GM12874 (cell line): ENCODE measurements around the gene APP.

Experiments used
- TF ChIP-seq, protein P1 (sequence below): IDR thresholded peaks from 2 replicates; pipeline ENCODE4 v1.5.1; 2011; ENCODE audit warnings: low read depth, mild to moderate bottlenecking, control low read depth, low read length, moderate library complexity; ENCODE audit not compliant: insufficient read depth

Gene APP

DNA sequence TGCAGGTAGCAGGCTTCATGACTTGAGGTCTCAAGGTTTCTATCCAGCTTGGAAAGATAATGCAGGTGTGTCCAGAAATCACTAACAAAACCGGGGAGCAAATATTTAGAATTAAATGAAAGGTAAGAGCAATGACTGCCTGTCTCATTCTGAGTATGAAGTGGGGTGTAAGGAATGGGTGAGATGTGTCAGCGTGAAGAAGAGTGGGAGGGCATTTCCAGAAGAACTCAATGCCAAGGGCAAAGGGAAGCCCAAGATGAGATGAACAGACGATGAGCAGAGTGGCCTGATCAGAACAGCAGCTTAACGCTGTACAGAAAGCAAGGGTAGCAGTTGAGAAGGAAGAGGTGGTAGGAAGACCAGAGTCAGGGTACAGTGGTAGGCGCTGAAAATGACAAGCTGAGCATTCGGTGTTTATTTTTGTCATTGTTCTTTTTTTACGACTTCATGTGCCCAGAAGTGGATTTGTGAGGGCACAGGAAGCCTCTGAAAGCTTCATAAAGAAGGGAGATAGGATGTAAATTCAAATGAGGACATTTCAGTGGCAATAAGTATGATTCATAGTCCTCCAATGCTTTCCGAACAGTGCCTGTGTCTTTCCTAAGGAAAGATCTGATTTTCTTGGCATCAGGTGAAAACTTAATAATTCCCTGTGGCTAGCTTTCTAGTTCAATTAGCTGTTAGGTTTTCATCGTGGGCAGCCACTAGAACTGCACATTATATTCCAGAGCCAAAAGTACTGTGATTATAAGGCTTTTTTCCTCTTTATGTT is 190.5 kb downstream of the APP start:
- TF ChIP-seq, protein P1, sequence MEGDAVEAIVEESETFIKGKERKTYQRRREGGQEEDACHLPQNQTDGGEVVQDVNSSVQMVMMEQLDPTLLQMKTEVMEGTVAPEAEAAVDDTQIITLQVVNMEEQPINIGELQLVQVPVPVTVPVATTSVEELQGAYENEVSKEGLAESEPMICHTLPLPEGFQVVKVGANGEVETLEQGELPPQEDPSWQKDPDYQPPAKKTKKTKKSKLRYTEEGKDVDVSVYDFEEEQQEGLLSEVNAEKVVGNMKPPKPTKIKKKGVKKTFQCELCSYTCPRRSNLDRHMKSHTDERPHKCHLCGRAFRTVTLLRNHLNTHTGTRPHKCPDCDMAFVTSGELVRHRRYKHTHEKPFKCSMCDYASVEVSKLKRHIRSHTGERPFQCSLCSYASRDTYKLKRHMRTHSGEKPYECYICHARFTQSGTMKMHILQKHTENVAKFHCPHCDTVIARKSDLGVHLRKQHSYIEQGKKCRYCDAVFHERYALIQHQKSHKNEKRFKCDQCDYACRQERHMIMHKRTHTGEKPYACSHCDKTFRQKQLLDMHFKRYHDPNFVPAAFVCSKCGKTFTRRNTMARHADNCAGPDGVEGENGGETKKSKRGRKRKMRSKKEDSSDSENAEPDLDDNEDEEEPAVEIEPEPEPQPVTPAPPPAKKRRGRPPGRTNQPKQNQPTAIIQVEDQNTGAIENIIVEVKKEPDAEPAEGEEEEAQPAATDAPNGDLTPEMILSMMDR, result no peak

DNA sequence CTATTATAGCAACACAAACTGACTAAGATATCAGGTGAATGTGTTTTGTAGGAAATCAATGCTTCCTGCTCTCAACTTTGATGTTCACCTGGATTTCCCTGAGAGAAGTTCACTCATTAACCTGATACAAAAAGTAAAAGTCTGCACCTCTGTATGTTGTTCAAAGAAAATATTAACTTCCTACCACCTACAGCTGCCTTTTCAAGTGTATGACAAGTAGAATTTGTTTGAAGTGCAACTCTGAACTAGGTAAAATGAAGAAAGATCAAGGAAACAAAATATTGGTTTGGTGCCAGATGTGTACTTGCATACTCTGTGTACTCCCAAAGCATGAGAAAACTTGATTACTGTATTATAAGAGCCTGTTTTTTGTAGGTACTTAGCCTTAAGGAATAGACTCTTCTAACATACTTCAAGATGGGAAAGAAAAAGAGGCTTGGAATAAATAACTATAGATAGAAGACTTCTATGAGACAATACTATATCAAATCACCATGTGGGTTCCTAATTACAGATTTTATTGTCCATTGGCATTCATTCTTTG is 193.4 kb downstream of the APP start:
- TF ChIP-seq, protein P1, result no peak

DNA sequence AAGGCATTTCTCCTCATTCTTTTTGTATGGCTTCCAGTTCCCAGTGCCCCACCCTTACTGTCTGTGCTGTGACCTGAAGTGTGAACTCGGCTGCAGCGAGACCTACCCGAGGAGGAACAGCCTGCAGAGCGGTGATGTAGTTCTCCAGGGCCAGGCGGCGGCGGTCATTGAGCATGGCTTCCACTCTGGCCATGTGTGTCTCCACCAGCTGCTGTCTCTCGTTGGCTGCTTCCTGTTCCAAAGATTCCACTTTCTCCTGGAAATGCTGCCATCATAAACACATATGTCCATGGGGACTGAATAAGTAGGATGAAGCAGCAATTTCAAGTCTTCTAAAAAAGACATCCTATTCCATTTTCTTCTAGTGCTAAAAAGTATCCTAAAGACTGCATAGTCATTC is 195.6 kb downstream of the APP start:
- TF ChIP-seq, protein P1, result no peak

DNA sequence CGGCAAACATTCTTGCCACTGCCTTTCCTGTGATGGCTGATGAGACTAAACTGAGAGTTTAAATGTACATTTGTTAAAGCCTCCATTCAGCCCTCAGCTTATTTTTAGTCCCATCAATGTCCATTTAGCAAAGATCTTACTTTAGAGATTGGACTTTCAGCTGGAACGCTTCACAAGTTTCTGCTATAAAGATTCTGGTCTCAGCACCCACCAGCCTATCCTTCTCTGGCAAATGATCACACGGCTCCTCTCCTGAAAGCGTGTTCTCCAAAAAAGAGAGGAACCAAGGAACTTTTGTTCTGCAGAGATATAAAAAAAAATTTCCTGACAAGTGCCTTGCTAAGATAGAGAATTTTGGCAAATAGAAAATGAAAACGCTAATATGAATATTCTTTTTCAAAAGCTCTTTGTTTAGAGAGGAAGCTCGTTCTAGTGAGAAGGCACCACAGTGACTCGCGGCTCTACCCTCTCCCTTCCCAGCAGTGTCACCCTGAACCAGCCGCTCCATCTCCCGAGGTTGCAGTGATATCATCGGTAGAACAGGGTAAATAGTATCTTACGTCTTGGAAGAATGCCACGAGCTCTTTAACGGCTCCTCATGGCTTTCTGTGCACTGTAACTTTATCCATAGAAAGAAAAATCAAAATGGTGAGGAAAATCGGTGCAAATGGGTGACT is 200.2 kb downstream of the APP start:
- TF ChIP-seq, protein P1, result no peak

DNA sequence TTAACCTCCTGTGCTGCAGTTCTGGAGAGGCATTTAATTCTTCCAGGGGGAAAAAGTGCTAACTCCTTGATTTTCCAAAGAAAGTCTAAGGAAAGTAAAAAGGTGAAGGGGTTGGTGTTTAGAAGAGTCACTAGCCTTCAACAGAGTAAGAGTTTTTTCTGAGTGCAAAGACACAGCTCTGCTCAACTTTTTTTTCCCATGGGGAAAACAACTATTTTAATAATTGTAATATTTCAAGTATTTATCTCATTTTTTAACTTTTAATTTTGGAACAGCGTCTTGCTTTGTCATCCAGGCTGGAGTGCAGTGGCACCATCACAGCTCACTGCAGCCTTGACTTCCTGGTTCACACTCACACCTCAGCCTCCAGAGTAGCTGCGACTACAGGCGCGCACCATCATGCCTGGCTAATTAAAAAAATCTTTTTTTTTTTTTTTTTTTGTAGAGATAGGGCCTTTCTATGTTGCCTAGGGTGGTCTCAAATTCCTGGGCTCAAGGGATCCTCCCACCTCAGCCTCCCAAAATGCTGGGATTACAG is 202.6 kb downstream of the APP start:
- TF ChIP-seq, protein P1, result no peak

DNA sequence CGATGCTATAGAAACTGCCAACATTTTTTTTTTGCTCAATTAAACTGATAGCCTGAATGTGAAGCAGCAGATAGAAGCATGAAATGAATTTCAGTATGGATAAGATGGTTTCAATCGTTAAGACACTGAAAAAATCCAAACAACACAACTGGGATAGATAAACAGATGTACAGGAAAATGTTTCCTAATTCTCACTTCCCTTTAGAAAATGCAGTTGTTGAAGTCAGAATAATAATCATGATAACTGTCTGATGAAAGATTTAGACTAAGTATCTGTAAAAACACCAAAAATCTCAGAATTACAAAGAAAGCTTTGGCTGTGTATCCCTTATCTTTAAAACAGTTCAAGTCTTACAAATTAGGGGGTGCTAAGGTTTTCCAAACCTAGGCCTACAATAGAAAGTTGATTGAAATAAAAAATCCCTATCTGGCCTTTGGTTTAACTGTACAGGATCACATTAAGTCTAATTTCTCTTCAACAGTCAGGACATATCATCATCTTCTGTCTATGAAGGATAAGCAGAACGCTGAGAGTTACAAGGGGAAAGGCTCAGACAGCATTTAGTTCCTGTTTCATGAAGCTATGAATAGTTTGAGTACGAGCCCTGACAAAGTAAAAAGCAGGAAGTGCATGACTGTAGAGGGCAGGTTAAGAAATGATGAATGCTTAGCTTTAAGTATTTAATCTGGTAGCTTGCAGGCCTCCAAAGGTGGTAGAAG is 203.2 kb downstream of the APP start:
- TF ChIP-seq, protein P1, result no peak

DNA sequence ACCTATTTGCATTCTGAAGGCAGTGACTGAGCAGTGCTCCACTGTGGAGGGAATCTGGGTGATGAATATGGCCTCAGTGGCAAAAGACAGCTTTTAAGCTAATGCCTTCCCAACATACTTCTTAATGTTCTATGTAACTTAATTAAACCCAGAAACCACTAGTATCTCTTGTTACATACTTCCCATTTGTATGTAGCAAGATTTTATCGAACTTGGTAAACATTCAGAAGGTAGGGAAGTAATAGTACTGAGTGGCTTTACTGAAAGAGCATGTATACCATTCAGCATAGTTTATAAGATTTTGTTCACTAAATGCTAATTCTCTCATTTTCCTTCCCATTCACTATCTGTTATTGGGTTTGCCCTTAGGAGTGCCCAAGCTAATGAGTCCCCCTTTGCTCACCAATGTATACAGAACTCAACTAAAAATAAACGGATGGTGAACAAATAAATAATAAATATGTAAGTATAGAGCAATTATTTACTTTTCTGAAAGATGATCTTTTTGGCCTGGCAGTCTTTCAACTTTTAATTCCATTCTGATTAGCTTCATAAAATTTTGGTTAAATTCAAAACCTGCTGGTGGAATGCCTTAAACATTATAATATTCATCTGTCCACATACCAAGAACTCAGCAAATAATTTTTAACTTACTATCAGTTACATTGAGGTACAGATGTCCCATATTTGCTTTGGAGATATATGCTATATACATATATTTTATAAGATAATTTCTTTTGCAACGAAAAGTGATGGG is 204.4 kb downstream of the APP start:
- TF ChIP-seq, protein P1, result no peak
